COLO829 (cell line): Measurements from ENCODE around the gene TP53.
"Not testable (repeated sequence)": the region's sequence is repeated elsewhere in the genome, so short reads cannot be mapped to it uniquely, and the experiment has no call there.

Source experiments
- DNase-seq: peaks from one replicate; pipeline ENCODE4 v3.0.0; 2012; ENCODE audit warnings: low spot score

TP53 gene

GRCh38 chr17:7631398-7632380, 55.6 kb downstream of the TP53 start:
- DNase-seq: no peak

DNA sequence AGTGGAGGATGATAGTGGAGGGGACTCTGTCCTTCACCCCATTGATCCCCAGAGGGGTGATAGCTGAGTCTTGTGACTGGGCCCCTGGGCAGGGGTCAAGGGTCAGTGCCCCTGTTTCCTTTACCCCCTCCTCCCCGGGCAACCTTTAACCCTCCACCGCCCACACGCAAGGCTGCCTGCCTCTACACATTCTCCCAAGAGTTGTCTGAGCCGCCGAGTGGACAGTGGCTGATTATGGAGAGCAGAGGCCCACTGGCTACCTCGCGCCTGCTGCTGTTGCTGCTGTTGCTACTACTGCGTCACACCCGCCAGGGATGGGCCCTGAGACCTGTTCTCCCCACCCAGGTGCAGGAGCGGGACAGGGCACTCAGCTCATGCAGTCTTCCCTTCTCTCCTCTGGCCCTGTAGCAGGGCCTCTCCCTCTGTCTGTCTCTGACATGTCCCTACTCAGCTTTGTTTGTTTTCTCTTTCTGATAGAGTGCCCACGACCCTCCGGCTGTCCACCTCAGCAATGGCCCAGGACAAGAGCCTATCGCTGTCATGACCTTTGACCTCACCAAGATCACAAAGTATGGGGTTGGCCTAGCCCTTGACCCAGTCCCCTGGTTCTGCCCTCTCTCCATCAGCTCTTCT, 57.2 kb downstream of the TP53 start, which contains the start of gene SHBG:
Gene SHBG (plus strand): TSS at position 197 of the 633 bp plus-strand sequence. CDS start 38 bp downstream, at position 235.
- no peak for DNase-seq

GRCh38 chr17:7627250-7628121, 59.8 kb downstream of the TP53 start, which contains the start of gene SAT2:
SAT2 (minus strand) TSS chr17:7627821; CDS start chr17:7627635, 186 bp downstream.
- DNase-seq: peak; percentile 98

GRCh38 chr17:7626956-7627249, 60.4 kb downstream of the TP53 start:
- DNase-seq: no peak

- no peak for DNase-seq
These were observed 61.0 kb downstream of the TP53 start for GRCh38 chr17:7626307-7626706.

GRCh38 chr17:7625749-7626148, 61.5 kb downstream of the TP53 start:
- DNase-seq: not testable (repeated sequence)

DNA sequence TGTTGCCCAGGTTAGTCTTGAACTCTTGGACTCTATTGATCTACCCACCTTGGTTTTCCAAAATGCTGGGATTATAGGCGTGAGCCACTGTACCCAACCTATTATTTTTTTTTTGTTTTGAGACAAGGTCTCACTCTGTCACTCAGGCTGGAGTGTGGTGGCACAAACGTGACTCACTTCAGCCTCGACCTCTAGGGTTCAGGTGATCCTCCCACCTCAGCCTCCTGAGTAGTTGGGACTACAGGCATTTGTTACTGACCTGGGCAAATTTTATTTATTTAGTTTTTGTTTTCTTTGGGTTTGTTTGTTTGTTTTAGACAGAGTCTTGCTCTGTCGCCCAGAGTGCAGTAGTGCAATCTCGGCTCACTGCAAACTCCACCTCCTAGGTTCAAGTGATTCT, 63.6 kb downstream of the TP53 start:
- DNase-seq: no peak

GRCh38 chr17:7620835-7621234, 66.5 kb downstream of the TP53 start:
- no peak for DNase-seq

DNA sequence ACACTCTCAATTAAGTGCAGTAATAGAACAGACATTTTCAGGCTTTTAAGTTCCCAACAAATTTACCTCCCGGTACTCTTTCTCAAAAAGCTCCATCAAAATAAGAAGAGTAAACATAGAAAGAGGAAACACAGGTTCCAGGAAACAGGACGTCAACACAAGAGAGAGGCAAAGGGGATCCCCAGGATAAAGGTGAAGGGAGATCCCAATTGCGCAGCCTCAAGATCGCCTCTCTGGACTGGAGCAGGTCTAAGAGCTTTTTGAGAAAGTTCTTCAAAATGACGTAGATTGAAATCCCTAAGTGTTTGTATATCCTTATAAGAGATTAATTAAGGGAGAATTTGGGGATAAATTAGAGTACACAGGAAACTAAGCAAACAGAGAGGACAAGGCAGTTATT, 68.7 kb downstream of the TP53 start:
- DNase-seq: no peak
